GM18520 (cell line): ENCODE results near the gene PGAM4.
"Not testable (repeated sequence)": the region's sequence is repeated elsewhere in the genome, so short reads cannot be mapped to it uniquely, and the experiment has no call there.

Source experiments
- ATAC-seq: cut with Tn5 transposase; IDR thresholded peaks from one replicate; pipeline ENCODE4 v1.9.1; 2021; ENCODE audit not compliant: unreplicated experiment

The PGAM4 gene

DNA sequence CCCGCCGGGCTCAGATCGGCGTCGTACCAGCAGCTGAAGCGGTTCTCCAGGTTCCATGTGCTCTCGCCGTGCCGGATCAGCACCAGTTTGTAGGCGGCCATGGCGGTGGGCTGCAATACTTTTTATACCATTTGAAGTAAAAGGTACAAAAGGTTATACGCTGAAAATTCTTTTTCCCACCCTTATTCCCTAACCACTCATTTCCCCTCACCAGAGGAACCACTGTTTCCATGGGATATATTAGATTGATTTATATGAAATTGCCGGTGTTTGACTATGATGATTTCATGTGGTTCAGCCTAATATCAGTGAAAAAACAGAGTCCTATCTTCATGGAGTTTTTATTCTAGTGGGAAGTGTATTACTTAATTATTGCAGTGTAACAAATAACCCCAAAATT is at the start of gene PGAM4:
Gene PGAM4 (minus strand): TSS at position 101 of the 400 bp plus-strand sequence. CDS start 0 bp downstream, at position 101.
- ATAC-seq = no peak

DNA sequence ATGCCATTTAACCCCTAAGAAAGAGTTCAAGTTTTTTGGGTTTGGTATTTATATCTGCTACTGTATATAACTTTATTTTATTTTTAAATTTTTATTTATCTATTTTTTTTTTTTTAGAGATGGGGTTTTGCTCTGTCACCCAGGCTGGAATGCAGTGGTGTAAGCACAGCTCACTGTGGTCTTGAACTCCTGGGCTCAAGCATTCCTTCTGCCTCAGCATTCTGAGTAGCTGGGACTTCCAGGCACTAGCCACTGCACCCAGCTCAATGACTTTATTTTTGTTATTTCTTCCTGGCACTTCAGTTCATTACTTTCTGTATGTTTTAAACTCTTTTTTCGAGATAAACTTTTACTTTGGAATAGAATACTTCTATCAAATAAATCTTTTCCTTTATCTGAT is 42.4 kb upstream of the PGAM4 start:
- ATAC-seq = no peak

DNA sequence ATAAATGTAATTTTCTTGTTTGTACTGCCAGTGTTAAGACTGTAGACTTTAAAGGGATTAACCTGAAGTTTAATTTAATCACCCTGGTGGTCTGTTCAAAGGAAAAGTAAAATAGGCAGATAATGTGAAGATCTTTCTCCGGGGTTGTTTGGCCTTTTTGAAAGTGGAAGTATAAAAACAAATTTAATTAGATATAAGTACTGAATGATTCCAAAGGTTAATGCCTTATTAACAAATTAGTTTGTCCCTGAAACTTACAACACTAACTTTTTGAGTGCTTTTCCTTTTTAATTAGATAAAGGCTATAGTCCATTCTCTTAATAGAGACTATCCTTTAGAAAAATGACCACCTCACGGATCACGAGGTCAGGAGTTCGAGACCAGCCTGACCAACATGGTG is 10.4 kb upstream of the PGAM4 start:
- ATAC-seq = no peak

DNA sequence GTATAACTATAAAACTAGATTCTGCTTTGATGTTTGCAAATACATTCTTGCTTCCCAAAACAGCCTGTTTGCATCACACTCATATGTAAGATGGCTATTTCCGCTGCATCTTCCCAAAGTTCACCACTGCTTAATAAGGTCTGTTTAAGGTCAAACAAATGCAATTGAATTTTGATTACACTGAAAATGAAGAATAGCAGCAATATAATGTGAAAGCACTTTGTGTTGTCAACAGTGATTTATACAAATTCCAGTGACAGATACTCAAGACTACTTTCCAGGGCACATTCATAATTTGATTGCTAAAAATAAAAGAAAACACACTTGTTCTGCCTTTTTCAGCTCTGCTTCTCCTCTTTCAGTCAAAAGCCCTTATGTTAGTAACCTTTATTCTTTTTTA is 8.1 kb upstream of the PGAM4 start:
- no peak for ATAC-seq

DNA sequence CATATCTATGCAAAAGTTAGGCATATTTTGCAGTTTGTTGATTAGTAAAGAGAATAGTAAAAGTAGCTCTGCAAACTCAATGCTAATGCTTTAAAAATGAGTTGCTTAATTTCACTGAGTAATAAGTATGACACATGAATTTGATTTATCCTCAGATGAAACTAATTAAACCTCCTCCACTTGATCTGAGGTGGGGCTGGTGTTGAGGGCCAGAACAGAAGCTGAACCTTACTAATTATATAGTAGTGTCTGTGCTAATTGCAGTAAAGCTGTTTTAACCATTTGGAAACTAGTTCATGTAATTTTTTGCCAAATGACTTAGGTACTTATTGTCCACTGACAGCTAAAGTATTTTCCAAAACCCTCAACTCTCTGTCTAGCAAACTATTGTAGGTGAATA is 7.7 kb upstream of the PGAM4 start:
- ATAC-seq = no peak

DNA sequence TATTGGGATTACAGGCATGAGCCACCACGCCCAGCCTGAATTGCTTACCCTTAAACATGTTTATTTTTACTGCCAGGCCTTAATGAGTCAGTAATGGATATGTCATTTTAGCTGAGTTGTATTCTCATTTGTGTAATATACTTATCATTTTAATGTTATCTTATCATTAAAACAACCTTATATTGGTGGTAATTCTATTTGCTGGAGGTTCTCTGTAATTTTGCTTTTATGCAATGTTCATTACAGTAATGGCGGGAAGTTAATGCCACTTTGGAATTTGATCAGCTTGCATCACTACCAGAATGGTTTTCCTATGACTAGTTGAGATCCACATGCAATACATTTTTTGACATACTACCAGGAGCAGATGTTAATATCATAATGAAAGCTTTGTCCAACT is 6.3 kb upstream of the PGAM4 start:
- ATAC-seq = no peak

DNA sequence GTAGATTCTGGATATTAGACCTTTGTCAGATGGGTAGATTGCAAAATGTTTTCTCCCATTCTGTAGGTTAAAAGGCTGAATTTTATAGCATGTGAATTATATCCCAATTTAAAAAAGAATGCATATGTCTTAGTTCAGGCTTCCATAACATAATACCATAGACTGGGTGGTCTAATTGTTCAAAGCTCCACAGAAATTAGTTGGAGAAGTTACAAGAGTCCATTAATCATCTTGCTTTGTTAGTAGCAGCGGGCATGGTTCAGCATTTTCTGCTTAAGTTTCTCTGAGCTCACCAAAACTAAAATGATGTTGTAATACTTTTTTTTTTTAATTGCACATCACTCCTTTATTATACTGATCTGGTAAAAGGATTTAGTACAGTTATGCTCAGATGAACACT is 1.8 kb downstream of the PGAM4 start:
- ATAC-seq = no peak

DNA sequence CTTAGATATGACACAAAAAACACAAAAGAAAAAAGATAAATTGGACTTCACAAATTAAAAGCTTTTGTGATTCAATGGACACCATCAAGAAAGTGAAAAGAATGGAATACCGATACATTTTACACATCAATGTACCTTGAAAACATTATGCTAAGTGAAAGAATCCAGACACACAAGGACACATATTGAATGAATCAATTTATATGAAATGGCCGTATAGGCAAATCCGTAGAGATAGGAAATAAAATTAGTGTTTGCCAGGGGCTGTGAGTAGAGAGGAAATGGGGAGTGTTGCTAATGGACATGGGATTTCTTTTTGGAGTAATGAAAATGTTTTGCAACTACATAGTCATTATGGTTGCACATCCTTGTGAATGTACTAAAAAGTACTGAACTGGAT is 3.1 kb downstream of the PGAM4 start:
- ATAC-seq = no peak

DNA sequence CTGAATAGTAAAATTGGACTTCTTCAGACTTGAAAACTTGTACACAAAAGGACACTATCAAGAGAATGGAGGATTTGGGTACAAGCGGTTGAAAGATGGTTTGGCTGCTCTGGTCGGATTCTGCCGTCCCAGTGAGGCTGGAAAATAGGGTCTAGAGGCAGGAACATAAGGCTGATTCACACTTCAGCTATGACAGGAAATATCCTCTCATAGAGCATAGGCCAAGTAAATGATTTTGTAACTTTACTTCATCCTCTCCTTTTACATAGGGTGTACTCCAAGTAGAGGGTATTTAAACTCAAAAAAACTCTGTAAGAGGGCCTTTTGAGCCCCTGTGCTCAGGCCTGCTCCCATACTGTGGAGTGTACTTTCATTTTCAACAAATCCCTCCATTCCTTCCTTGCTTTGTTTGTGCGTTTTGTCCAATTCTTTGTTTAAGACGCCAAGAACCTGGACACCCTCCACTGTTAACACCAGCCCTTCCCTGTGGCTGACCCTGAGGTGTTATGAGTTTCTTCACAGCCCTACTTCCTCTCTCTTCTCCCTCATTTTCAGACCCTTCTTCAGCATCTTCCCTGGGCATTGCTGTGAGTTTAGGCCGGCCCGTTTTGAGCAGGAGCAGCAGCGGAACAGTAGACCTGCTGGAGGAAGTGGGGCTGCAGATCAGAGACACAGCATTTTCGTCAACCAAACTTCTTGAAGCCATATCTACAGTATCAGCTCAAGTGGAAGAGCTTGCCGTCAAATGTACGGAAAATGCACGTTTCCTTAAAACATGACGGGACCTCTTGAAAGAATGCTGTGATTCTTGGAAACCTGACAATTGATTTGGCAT is 7.2 kb downstream of the PGAM4 start:
- no peak for ATAC-seq

DNA sequence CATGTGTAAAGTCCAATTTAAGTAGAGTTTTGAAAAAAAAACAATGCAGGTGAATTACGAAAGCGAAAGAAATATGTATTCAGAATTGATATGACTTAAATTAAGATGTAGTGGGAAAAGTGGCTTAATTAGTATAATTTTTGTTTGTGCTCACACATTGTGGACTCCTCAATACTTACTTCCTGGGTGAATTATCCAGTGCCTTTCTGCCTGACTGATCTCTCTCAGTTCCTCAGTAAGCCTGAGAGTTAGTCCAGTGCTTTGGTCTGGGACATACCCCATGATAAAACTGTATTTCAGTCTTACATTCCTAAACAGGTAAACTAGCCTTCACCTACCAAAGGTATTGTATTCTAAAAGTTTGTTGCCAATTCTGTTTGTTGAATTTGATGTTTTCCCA is 8.4 kb downstream of the PGAM4 start:
- ATAC-seq = no peak

DNA sequence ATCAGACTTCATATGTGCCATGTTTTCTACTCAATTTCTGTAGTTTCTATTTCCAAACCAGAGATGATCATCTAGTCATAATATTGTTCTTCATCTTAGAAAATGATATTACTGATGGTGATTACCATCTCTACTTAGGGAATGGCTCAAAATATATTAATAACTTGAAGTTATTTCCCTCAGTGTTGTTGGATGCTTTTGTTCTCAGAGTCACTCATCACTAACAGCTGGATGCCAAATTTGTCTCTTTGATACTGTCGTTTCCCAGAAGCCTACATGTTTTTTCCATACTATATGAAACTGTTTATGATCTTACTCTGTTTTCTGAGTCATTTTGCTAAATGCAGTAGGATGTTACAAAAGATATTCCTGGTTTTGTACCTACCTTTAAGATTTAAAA is 8.9 kb downstream of the PGAM4 start:
- no peak for ATAC-seq

DNA sequence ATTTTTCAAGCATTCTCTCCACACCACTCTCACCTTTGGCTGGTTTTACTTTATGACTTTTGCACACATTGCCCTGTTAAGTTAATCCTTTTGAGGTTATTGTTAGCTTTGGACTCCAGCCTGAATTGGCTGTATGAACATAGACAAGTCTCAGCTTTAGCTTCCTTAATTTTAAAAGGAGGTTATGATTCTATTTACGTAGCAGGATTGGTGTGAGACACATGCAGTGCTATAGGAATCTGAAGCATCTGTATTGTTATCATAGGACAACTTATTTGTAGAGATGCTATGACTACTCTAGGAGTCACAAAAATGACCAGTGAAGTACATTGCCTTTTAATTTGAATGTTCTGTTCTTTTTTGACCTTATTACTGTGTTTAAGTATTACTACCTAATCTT is 15.7 kb downstream of the PGAM4 start:
- ATAC-seq = no peak

DNA sequence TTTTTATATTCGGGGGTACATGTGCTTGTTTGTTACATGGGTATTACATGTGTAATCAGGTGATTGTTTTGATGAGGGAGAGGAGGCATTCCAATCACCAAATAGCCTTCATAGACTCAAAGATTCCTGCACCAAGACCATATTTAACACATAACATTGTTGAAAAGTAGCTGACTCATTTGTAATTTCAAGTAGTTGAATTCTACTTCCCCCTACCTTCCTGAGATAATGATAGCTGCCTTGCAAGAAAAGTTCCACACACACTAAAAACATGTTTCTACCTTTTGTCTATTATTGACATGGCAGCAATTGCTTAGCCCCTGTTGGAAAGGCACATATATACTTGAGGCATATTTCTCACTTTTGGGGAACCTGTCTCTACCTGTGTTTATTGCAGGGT is 16.1 kb downstream of the PGAM4 start:
- no peak for ATAC-seq

DNA sequence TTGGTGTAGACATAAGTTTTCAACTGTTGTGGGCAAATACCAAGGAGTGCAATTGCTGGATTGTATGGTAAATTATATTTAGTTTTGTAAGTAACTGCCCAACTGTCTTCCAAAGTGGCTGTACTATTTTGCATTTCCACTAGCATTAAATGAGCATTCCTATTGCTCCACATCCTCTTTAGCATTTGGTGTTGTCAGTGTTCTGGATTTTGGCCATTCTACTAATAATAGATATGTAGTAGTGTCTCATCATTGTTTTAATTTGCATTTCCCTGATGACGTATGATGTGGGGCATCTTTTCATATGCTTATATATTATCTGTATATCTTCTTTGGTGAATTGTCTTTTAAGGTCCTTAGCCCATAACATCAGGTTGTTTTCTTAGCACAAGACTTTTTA is 17.3 kb downstream of the PGAM4 start:
- no peak for ATAC-seq

DNA sequence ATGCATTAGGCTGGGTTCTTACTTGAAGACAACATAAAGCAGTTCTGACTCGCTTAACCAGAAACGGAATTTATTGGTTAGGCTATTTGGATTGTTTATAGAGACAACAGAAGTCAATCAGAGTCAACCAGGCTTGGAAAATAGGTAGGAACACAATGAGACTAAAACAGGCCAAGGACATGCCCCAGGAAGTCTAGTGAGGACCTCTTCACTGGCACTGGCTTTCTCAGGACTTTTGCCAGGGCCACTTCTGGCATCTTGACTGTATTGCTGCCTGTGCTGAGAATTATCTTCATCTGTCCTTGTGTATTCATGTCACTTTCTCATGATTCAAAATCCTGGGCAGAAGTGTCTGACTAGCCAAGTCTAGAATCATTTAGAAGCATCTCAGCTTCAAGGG is 19.6 kb downstream of the PGAM4 start:
- ATAC-seq = no peak

DNA sequence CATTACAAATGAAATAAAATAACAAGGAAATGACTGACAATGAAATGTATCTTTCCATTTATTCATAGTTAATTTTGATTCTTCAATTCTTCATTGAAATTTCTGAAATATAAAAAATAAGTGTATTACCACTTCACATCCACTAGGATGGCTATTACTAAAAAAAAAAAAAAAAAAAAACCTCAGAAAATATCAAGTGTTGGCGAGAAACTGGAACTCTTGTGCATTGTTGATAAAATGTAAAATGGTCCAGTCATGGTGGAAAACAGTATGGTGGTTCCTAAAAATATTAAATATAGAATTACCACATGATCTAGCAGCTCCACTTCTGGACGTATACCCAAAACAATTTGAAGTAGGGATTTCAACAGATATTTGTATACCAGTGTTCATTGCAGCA is 22.9 kb downstream of the PGAM4 start:
- no peak for ATAC-seq

DNA sequence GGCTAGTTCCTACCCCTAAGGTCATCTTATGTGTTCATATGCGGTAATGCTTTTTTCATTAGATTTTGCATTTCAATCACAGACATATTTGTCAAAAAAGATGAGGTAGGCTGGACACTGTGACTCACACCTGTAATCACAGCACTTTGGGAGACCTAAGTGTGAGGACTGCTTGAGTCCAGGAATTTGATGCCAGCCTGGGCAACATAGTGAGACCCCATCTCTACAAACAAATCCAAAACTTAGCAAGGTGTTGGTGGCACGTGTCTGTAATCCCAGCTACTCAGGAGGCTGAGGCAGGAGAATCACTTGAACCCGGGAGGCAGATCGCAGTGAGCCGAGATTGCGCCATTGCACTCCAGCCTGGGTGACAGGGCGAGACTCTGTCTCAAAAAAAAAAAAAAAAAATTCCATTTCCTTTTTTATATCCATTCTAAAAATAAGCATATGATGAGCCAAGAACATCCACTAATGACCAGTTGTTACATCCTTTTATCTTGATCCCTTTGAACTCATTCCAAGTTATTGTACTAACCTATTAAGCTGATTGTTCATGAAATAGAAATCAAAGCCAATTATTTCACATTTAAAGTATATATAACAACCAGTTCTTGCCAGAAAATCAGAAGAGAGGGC is 23.4 kb downstream of the PGAM4 start:
- ATAC-seq = no peak

DNA sequence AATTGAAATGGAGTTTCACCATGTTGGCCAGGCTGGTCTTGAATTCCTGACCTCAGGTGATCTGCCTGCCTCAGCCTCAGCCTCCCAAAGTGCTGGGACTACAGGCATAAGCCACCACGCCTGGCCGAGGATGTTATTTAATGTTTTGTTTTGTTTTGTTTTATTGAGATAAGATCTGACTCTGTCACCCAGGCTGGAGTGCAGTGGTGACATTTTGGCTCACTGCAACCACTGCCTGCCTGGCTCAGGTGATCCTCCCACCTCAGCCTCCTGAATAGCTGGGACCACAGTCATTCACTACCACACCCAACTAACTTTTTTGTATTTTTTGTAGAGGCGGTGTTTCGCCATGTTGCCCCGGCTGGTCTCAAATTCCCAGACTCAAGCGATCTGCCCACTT is 24.4 kb downstream of the PGAM4 start:
- not testable (repeated sequence) for ATAC-seq

DNA sequence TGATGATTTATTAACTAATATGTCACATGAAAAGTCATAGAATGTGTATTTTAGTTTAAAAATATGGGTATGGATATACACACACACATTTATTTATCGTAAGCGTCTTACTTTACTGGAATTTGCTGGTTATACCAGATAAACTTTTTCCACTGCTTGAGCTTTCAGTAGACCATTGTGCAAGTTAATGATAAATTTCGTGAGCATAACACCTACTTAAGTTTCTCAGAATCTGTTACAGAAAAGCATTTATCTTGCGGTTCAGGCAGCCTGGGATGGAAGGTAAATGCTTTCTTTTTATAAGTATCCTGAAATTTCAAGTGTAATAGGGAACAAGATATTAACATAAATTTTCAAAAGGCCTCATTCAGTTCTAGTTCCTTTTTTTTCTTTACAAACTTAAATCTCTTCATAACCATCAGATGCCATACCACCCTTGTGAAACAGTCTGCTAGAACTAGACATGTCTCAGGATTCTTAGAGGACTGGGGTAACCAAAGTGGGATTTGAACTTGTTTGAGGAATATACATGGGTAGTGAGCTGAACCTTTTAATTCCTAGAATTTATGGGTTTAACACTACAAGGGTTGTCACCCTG is 31.3 kb downstream of the PGAM4 start:
- no peak for ATAC-seq

DNA sequence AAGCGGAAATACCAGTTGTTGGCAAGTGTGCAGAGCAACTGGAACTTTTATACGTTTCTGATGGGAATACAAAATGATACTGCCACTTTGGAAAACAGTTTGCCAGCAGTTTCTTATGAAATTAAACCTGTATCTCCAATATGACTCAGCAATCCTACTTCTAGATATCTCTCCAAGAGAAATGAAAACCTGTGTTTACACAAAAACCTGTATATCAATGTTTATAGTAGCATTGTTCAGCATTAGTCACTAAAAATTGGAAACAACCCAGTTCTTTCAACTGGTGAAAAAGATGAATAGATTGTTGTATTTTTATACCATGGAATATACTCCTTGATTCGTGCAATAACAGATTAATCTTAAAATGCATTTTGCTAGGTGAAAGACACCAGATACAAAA is 32.1 kb downstream of the PGAM4 start:
- ATAC-seq = no peak

DNA sequence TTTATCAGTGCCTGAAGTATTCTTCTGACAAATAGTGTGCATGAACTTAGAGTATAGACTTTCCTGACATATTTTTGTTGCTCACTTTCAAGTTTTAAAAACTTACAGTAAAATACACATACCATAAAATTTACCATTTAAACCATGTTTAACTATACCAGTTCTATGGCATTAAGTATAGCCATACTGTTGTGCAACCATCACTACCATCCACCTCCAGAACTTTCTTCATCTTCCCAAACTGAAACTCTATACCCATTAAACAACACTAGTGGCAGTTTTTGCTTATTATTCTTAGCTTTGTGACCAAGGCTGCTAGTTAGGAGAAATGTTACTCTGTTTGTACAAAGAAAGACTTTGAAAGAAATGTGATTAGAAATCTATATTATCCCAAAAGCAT is 33.1 kb downstream of the PGAM4 start:
- no peak for ATAC-seq

DNA sequence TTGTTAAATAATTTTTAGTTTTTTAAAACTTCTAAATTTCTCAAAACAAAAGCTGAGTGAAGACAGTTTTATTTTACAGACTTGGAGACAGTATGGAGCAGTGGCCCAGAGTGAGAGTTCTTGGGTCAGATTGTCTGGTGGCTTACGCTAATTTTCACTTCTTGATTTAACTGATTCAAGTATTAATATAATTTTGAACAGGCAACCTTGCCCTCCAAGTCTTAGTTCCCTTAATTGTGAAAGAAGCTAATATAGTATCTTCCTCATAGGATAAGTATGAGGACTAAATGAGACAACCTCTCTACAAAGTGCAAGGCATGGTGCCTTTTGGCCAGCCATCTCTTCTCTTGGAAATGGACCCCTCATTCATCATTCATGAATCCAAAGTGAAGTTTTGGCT is 33.6 kb downstream of the PGAM4 start:
- no peak for ATAC-seq
